Endothelial cell (in vitro differentiated cells): Measurements from ENCODE around the gene AARS1. TPM values are rescaled to one million over a fixed set of nuclear protein-coding genes. Genes with fewer than 3 reads are reported as not detected.
"Not testable (repeated sequence)": the region's sequence is repeated elsewhere in the genome, so short reads cannot be mapped to it uniquely, and the experiment has no call there.

Experiments
- DNase-seq: peaks from one replicate; pipeline ENCODE4 v3.0.0; 2021; ENCODE audit warnings: low spot score
- H3K27ac Mint-ChIP-seq: one replicate; pipeline ENCODE4 v1.8.0; 2021; ENCODE audit warnings: mixed read lengths, inconsistent platforms; ENCODE audit not compliant: unreplicated experiment
- H3K27me3 Mint-ChIP-seq: one replicate; pipeline ENCODE4 v1.8.0; 2021; ENCODE audit warnings: mild to moderate bottlenecking, moderate library complexity, mixed read lengths, inconsistent platforms; ENCODE audit not compliant: unreplicated experiment
- H3K36me3 Mint-ChIP-seq: one replicate; pipeline ENCODE4 v1.8.0; 2021; ENCODE audit warnings: mild to moderate bottlenecking, low read depth, mixed read lengths, inconsistent platforms; ENCODE audit not compliant: unreplicated experiment
- H3K4me1 Mint-ChIP-seq: one replicate; pipeline ENCODE4 v1.8.0; 2021; ENCODE audit warnings: mild to moderate bottlenecking, mixed read lengths, inconsistent platforms; ENCODE audit not compliant: unreplicated experiment
- H3K4me3 Mint-ChIP-seq: one replicate; pipeline ENCODE4 v1.8.0; 2021; ENCODE audit warnings: mild to moderate bottlenecking, mixed read lengths, inconsistent platforms; ENCODE audit not compliant: unreplicated experiment
- H3K9me3 Mint-ChIP-seq: one replicate; pipeline ENCODE4 v1.8.0; 2021; ENCODE audit warnings: mixed read lengths, inconsistent platforms; ENCODE audit not compliant: unreplicated experiment
- CTCF ChIP-seq: fragments of 200-600 bp; sonication (generic); IDR thresholded peaks from one replicate; pipeline ENCODE4 v1.5.0; 2021; ENCODE audit warnings: antibody characterized with exemption; ENCODE audit not compliant: unreplicated experiment
- total RNA-seq: library from RNA; stranded (reverse); fragmentation: NEBNext Ultra II Directional; extraction: Animal tissue kit (Norgen Biotek cat#: 25700); gene quantifications from one replicate; pipeline ENCODE4 v1.2.1, GENCODE V29; 2021; ENCODE audit not compliant: unreplicated experiment

Gene AARS1
- total RNA-seq, 1 donor from 2014 or later: 60.4 TPM

GRCh38 chr16:70294385-70295025 lies 5.2 kb upstream of the AARS1 start:
- H3K4me1 Mint-ChIP-seq: no peaks in the 10 kb centered on the region
- H3K27ac Mint-ChIP-seq: no peak overlapping the region
- no peaks in the 10 kb centered on the region for H3K36me3 Mint-ChIP-seq
- H3K9me3 Mint-ChIP-seq: no peaks in the 10 kb centered on the region
- no peak overlapping the region for H3K4me3 Mint-ChIP-seq
- no peak for TF ChIP-seq CTCF
- H3K27me3 Mint-ChIP-seq: no peaks in the 10 kb centered on the region
- no peak for DNase-seq

DNA sequence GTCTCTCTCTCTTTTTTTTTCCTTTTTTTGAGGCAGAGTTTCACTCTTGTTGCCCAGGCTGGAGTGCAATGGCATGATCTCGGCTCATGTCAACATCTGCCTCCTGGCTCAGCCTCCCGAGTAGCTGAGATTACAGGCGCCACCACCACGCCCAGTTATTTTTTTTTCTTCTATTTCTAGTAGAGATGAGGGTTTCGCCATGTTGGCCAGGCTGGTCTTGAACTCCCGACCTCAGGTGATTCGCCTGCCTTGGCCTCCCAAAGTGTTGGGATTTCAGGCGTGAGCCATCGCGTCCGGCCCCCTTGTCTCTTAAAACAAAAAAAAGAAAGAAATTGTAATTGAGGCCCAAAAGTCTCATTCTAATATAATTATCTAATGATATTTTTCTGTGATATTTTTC lies 2.8 kb upstream of the AARS1 start:
- not testable (repeated sequence) for H3K36me3 Mint-ChIP-seq, H3K27me3 Mint-ChIP-seq, H3K27ac Mint-ChIP-seq, H3K4me1 Mint-ChIP-seq, H3K9me3 Mint-ChIP-seq, H3K4me3 Mint-ChIP-seq, DNase-seq

GRCh38 chr16:70290949-70291519 lies 1.7 kb upstream of the AARS1 start:
- TF ChIP-seq CTCF: no peak
- DNase-seq: no peak
- Mint-ChIP-seq H3K27ac (no peak overlapping the region), H3K9me3 (no peaks in the 10 kb centered on the region), H3K4me1 (peaks cover 5% of the 10 kb centered on the region), H3K36me3 (no peaks in the 10 kb centered on the region), H3K27me3 (peaks cover 4% of the 10 kb centered on the region), H3K4me3 (no peak overlapping the region)

DNA sequence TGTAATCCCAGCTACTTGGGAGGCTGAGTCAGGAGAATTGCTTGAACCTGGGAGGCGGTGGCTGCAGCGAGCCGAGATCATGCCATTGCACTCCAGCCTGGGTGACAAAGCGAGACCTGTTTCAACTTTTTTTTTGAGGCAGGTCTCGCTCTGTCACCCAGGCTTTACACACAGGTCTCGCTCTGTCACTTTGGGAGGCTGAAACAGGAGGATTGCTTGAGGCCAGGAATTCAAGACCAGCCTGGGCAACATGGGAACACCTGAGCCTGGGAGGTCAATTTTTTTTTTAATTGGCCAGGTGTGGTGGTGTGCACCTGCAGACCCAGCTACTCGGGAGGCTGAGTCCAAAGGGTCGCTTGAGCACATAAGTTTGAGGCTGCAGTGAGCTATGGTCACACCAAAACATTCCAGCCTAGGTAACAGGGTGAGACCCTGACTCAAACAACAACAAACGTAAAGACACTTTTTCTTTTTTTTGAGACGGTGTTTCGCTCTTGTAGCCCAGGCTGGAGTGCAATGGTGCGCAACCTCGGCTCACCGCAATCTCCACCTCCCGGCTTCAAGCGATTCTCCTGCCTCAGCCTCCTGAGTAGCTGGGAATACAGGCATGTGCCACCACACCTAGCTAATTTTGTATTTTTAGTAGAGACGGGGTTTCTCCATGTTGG lies 1.9 kb downstream of the AARS1 start:
- H3K9me3 Mint-ChIP-seq, DNase-seq, H3K36me3 Mint-ChIP-seq, H3K4me1 Mint-ChIP-seq, H3K27me3 Mint-ChIP-seq: not testable (repeated sequence)
- Mint-ChIP-seq H3K27ac (peak overlapping the region; percentile 64), H3K4me3 (peak overlapping the region; percentile 82)

GRCh38 chr16:70276392-70276791 lies 12.9 kb downstream of the AARS1 start:
- no peak for TF ChIP-seq CTCF
- H3K27me3 Mint-ChIP-seq: peaks cover 2% of the 10 kb centered on the region
- no peak for DNase-seq
- H3K4me3 Mint-ChIP-seq: peak overlapping the region; percentile 53
- H3K9me3 Mint-ChIP-seq: no peaks in the 10 kb centered on the region
- H3K4me1 Mint-ChIP-seq: no peaks in the 10 kb centered on the region
- peaks cover 23% of the 10 kb centered on the region for H3K36me3 Mint-ChIP-seq
- H3K27ac Mint-ChIP-seq: no peak overlapping the region

- H3K36me3 Mint-ChIP-seq: peaks cover 43% of the 10 kb centered on the region
- peaks cover 2% of the 10 kb centered on the region for H3K27me3 Mint-ChIP-seq
- no peaks in the 10 kb centered on the region for H3K9me3 Mint-ChIP-seq
- no peak overlapping the region for H3K27ac Mint-ChIP-seq
- no peaks in the 10 kb centered on the region for H3K4me1 Mint-ChIP-seq
- no peak for DNase-seq
- no peak overlapping the region for H3K4me3 Mint-ChIP-seq
- no peak for TF ChIP-seq CTCF
Observed at GRCh38 chr16:70271696-70272095, 17.6 kb downstream of the AARS1 start.
